GM12878 (cell line): ENCODE measurements around the gene PAX9. TPM values are rescaled to one million over a fixed set of nuclear protein-coding genes. Genes with fewer than 3 reads are reported as not detected.

Experiments
- ATAC-seq: fragments of 200-7000 bp; cut with Tn5 transposase; 3 replicates; pipeline ENCODE4 v1.9.1; 2020; ENCODE audit warnings: mild to moderate bottlenecking, moderate library complexity
- BruUV-seq: library from RNA; stranded (reverse); fragments of 400-500 nt; replicated peaks from 2 replicates; lab custom pipeline; 2021; lab: Mats Ljungman, UMichigan
- CTCF ChIA-PET: fragments of 300-600 bp; sonication (Branson Sonifier 250); formaldehyde crosslinking; extraction: SDS; loops from one replicate; lab custom pipeline; 2021; ENCODE audit warnings: inconsistent platforms; lab: Yijun Ruan, JAX
- POLR2A ChIA-PET: fragments of 350-600 bp; formaldehyde crosslinking; extraction: SDS; loops from one replicate; lab custom pipeline; 2021; ENCODE audit warnings: inconsistent platforms; lab: Charles Lee
- RAD21 ChIA-PET: fragments of 300-600 bp; sonication (Branson Sonifier 250); formaldehyde crosslinking; loops from one replicate; lab custom pipeline; 2023; ENCODE audit warnings: antibody characterized with exemption; ENCODE audit not compliant: unreplicated experiment; lab: Charles Lee
- SMC1A ChIA-PET: fragments of 300-600 bp; sonication (Branson Sonifier 250); formaldehyde crosslinking; loops from one replicate; lab custom pipeline; 2023; ENCODE audit not compliant: unreplicated experiment, uncharacterized antibody; lab: Charles Lee
- DNase-seq: peaks from one replicate; pipeline ENCODE4 v3.0.0-alpha.2; 2011; ENCODE audit warnings: low read depth, low spot score
- FAIRE-seq: peaks from 3 replicates; lab custom pipeline; 2011; peaks lifted over from hg19 to GRCh38; lab: Jason Lieb, UNC
- H2AFZ ChIP-seq: 2 replicates; pipeline ENCODE4 v1.6.0; 2011; ENCODE audit warnings: low read depth, low read length, control low read depth; ENCODE audit not compliant: control insufficient read depth
- H3K27ac ChIP-seq: 2 replicates; pipeline ENCODE4 v1.5.1; 2011; ENCODE audit warnings: control low read depth; ENCODE audit not compliant: control insufficient read depth, insufficient read depth
- H3K27me3 ChIP-seq, 2 experiments: replicated peaks in 1 of 2; 2 replicates each; pipeline versions ENCODE4 v1.6.0 to v1.6.1; 2011; ENCODE audit warnings: low read length in 1 of 2; ENCODE audit not compliant: control insufficient read depth in 2 of 2, insufficient read depth in 2 of 2
- H3K36me3 ChIP-seq, 2 experiments: 2 replicates each; pipeline ENCODE4 v1.5.1; 2011; ENCODE audit warnings: low read length in 1 of 2; ENCODE audit not compliant: control insufficient read depth in 2 of 2, insufficient read depth in 2 of 2
- H3K4me1 ChIP-seq: 2 replicates; pipeline ENCODE4 v1.6.1; 2011; ENCODE audit warnings: mild to moderate bottlenecking, low read length, moderate library complexity, mixed read lengths; ENCODE audit not compliant: control insufficient read depth, insufficient read depth
- H3K4me2 ChIP-seq: 2 replicates; pipeline ENCODE4 v1.6.0; 2011; ENCODE audit warnings: control low read depth; ENCODE audit not compliant: control insufficient read depth, insufficient read depth
- H3K4me3 ChIP-seq: fragments of 200-600 bp; sonication (generic); 2 replicates; pipeline ENCODE4 v1.5.1; 2016
- H3K79me2 ChIP-seq: 2 replicates; pipeline ENCODE4 v1.6.0; 2011; ENCODE audit warnings: low read length; ENCODE audit not compliant: control insufficient read depth, insufficient read depth
- H3K9ac ChIP-seq: 2 replicates; pipeline ENCODE4 v1.8.0; 2011; ENCODE audit warnings: low read length, control low read depth, mixed read lengths; ENCODE audit not compliant: control insufficient read depth, insufficient read depth
- H3K9me3 ChIP-seq: replicated peaks from 3 replicates; pipeline ENCODE4 v1.5.1; 2011; ENCODE audit warnings: mild to moderate bottlenecking, low read length; ENCODE audit not compliant: control insufficient read depth, insufficient read depth
- H4K20me1 ChIP-seq: 2 replicates; pipeline ENCODE4 v1.6.0; 2011; ENCODE audit not compliant: control insufficient read depth, insufficient read depth
- POLR2A ChIP-seq: IDR thresholded peaks from 2 replicates; pipeline ENCODE4 v1.6.1; 2011; ENCODE audit warnings: low read depth, mild to moderate bottlenecking, low read length
- RAD21 ChIP-seq: IDR thresholded peaks from 2 replicates; pipeline ENCODE4 v1.6.1; 2011; ENCODE audit warnings: mild to moderate bottlenecking, low read depth, low read length, moderate library complexity; ENCODE audit not compliant: insufficient read depth
- REST ChIP-seq: IDR thresholded peaks from 2 replicates; pipeline ENCODE4 v1.6.1; 2012; ENCODE audit warnings: mild to moderate bottlenecking, low read depth, low read length
- ZZZ3 ChIP-seq: IDR thresholded peaks from 2 replicates; pipeline ENCODE4 v1.6.1; 2011; ENCODE audit warnings: low read depth; ENCODE audit not compliant: control insufficient read depth, insufficient read length
- WGBS: methylation state at CpG from one replicate; pipeline ENCODE4 v1.1.6; 2016; ENCODE audit warnings: low lambda C conversion rate; ENCODE audit not compliant: insufficient replicate concordance, insufficient coverage; ENCODE audit errors: missing lambda C conversion rate; 5-methylcytosine and 5-hydroxymethylcytosine counted together
- in situ Hi-C: fragments of 300-500 bp; cut with MboI; formaldehyde crosslinking; loops from 9 replicates; pipeline ENCODE4 v1.14.3; 2018; ENCODE audit warnings: mixed read lengths
- intact Hi-C: fragments of 100-400 bp; cut with micrococcal nuclease; formaldehyde crosslinking; loops from one replicate; pipeline ENCODE4 v1.14.2; 2022; ENCODE audit not compliant: unreplicated experiment
- polyA plus RNA-seq, 11 experiments: library from polyadenylated mRNA; depleted of rRNA in 4 of 11; unstranded in 6 of 11; stranded (reverse) in 5 of 11; fragments of >200 nt; fragmentation: Nextera tagmentation in 4 of 11; fragmentation: Illumina TruSeq in 1 of 11; extraction: Ambion mirVana in 4 of 11; extraction: Trizol in 1 of 11; gene quantifications; 1 replicate in 1 of 11; 2 replicates in 10 of 11; pipeline versions ENCODE4 v1.2.1 to v1.2.3, GENCODE V29; 2011 to 2016; ENCODE audit warnings: inconsistent platforms in 2 of 11, missing spikeins in 2 of 11, low read depth in 1 of 11
- total RNA-seq, 4 experiments: library from RNA; depleted of rRNA in 3 of 4; stranded (reverse); fragments of >200 nt in 3 of 4; fragmentation: Illumina TruSeq in 1 of 4; extraction: Trizol in 1 of 4; gene quantifications; 2 replicates each; pipeline versions ENCODE4 v1.2.1 to v1.2.3, GENCODE V29; 2013 to 2021

Gene PAX9
- total and polyA plus RNA-seq, 10 of the 15 experiments (the other 5 are each of a cell fraction or from before 2014, with no cell fraction given) = 0.03 to 8.2 (median 0.09) TPM; not detected in 3

- WGBS = 26% methylated on average over 1 of the region's 1 CpG
Observed at GRCh38 chr14:36700651-36701050, 39.0 kb downstream of the PAX9 start.

More at GRCh38 chr14:36700651-36701050, 39.0 kb downstream of the PAX9 start:
- H3K4me3 ChIP-seq = no peak overlapping the region
- H3K36me3 ChIP-seq = no peaks in the 10 kb centered on the region
- no peaks in the 10 kb centered on the region for H3K27me3 ChIP-seq
- H2AFZ ChIP-seq = no peak overlapping the region
- ATAC-seq (no peak), DNase-seq (no peak), FAIRE-seq (no peak)
- no TSS peak for BruUV-seq
- ChIA-PET SMC1A (interaction anchor here (0.7 kb wide), 1 partner anchor 242 kb away, joined by 3 read pairs; no protein-coding TSS in a partner anchor), RAD21 (no interaction called here), POLR2A (no interaction called here), CTCF (no interaction called here)
- H3K79me2 ChIP-seq = no peaks in the 10 kb centered on the region
- no peak overlapping the region for H3K4me2 ChIP-seq
- no peak overlapping the region for H3K27ac ChIP-seq
- in situ Hi-C loops = no loop called here
- H3K4me1 ChIP-seq = no peaks in the 10 kb centered on the region
- intact Hi-C loops = no loop called here
- no peaks in the 10 kb centered on the region for H3K9me3 ChIP-seq
- H4K20me1 ChIP-seq = no peaks in the 10 kb centered on the region
- TF ChIP-seq ZZZ3 (no peak), REST (no peak), RAD21 (no peak), POLR2A (no peak)
- no peak overlapping the region for H3K9ac ChIP-seq
